ENCODE results near the gene STRIP1. TPM values are rescaled to one million over a fixed set of nuclear protein-coding genes. Genes with fewer than 3 reads are reported as not detected.
"Not testable (repeated sequence)": the region's sequence is repeated elsewhere in the genome, so short reads cannot be mapped to it uniquely, and the experiment has no call there.

Gene STRIP1
- total RNA-seq, 2 donors from 2014 or later, result 27.9 to 34.1 TPM

- H3K36me3 ChIP-seq, result no peaks in the 10 kb centered on the region
- DNase-seq, result no peak
- peaks cover 4% of the 10 kb centered on the region for H3K4me1 ChIP-seq
- no peak overlapping the region for H3K9ac ChIP-seq (ENCODE audit: low read depth in 2 of 2, low read length in 2 of 2)
- H3K27ac ChIP-seq, result no peak overlapping the region
- TF ChIP-seq CTCF (IDR thresholded peaks at IDR 0.05), result no peak
- H3K4me3 ChIP-seq, result no peak overlapping the region
- H3K9me3 ChIP-seq, result no peaks in the 10 kb centered on the region
- intact Hi-C loops (cut with DNase I), result no loop called here
- H3K27me3 ChIP-seq, result peaks cover 57% of the 10 kb centered on the region
These were observed 35.9 kb downstream of the STRIP1 start for GRCh38 chr1:110070282-110070669.

DNA sequence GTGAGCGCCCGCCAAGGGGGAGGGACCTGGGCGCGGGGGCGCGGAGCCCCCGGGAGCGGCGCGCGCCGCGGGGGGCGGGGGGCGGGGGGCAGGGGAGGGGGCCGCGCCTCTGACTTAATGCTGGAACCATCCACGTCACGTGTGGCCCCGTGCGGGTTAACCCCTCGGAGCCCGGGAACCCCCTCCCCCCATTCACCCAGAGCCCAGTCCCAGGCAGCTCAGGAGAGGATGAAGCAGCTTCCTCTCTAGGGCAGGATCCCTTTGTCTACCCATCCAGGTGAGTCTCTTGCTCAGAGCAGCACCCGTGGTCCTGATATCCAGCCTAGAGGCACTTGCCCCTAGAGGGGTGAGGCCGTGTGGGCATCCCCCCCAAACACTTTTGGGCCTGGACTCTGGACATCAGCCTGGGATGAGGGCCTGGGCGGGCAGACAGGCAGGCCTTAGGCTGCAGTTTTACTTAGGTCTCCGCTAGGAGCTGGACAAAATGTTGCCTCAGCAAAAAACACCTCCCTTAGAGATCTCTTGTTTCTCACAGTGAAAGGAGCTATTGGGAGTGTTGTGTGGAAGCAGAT, 36.3 kb downstream of the STRIP1 start, which contains the start of gene ALX3:
Gene ALX3, minus strand, starts transcription at position 2 of the 572 bp plus-strand sequence. CDS start 60 bp downstream, outside the sequence.
- intact Hi-C loops (cut with DNase I), result no loop called here
- no peak within 1 kb of the TSS for H3K9ac ChIP-seq (ENCODE audit: low read depth in 2 of 2, low read length in 2 of 2)

DNA sequence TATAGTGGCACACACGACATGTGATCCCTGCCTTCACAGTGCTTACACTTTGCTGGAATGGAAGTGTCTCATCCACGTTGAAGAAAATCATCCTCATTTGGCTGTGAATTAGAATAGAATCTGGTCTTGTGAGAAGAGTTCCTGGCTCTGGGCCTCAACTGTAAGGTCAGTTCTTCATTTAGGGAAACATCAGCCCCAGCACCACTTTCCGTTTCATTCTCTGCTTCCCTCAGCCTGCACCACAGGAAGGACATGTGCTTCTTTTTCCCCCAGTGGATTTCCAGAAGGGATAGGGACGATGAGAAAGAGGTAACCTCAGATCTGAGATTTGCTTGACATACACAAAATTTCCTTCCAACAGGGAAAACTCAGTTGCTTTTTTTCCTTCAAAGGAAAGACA, 39.7 kb downstream of the STRIP1 start:
- no peak overlapping the region for H3K27ac ChIP-seq
- no peak overlapping the region for H3K9ac ChIP-seq (ENCODE audit: low read depth in 2 of 2, low read length in 2 of 2)
- H3K4me1 ChIP-seq, result no peaks in the 10 kb centered on the region
- intact Hi-C loops (cut with DNase I), result no loop called here
- H3K36me3 ChIP-seq, result no peaks in the 10 kb centered on the region
- DNase-seq, result no peak
- H3K9me3 ChIP-seq, result no peaks in the 10 kb centered on the region
- H3K27me3 ChIP-seq, result peaks cover 31% of the 10 kb centered on the region
- no peak overlapping the region for H3K4me3 ChIP-seq
- no peak for TF ChIP-seq CTCF (IDR thresholded peaks at IDR 0.05)

More for the DNA sequence above, 36.3 kb downstream of the STRIP1 start, which contains the start of gene ALX3:
- DNase-seq, result no peak
- peaks cover 4% of the 10 kb centered on the region for H3K4me1 ChIP-seq
- TF ChIP-seq CTCF (IDR thresholded peaks at IDR 0.05), result no peak
- H3K4me3 ChIP-seq, result no peak within 1 kb of the TSS
- peaks cover 57% of the 10 kb centered on the region for H3K27me3 ChIP-seq
- no peak within 1 kb of the TSS for H3K27ac ChIP-seq
- no peaks in the 10 kb centered on the region for H3K9me3 ChIP-seq
- H3K36me3 ChIP-seq, result no peaks in the 10 kb centered on the region

DNA sequence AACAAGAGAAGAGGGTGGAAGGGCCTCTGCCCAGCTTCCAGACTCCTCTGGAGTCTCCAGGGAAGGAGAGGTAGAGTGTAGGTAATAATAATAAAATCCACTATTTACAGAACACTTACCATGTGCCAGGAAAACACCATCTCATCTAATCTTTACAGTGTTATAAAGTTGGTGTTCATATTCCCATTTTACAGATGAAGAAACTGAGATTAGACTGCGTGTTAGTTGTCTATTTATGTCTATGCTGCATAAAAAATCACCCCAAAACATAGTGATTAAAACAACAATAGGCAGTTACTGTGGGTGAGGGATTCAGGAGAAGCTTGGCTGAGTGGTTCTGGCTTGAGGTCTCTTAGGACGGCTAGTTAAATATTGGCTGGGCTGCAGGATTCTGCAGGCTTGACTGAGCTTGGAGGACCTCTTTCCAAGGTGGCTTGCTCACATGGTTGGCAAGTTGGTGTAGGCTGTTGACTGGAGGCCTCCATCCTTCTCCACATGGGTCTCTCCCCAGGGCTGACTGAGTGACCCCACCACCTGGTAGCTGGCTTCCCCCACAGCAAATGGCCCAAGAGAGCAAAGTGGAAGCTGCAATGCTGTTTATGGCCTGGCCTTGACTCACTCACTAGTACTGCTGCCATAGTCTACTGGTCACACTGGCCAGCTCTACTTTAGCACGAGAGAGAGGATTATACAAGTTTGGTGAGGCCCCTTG, 42.5 kb downstream of the STRIP1 start:
- intact Hi-C loops (cut with DNase I), result no loop called here
- no peak for DNase-seq
- no peak overlapping the region for H3K9ac ChIP-seq (ENCODE audit: low read depth in 2 of 2, low read length in 2 of 2)
- no peak overlapping the region for H3K27ac ChIP-seq
- no peaks in the 10 kb centered on the region for H3K9me3 ChIP-seq
- no peak overlapping the region for H3K4me3 ChIP-seq
- no peaks in the 10 kb centered on the region for H3K36me3 ChIP-seq
- H3K4me1 ChIP-seq, result no peaks in the 10 kb centered on the region
- H3K27me3 ChIP-seq, result peaks cover 4% of the 10 kb centered on the region
- TF ChIP-seq CTCF (IDR thresholded peaks at IDR 0.05), result no peak

DNA sequence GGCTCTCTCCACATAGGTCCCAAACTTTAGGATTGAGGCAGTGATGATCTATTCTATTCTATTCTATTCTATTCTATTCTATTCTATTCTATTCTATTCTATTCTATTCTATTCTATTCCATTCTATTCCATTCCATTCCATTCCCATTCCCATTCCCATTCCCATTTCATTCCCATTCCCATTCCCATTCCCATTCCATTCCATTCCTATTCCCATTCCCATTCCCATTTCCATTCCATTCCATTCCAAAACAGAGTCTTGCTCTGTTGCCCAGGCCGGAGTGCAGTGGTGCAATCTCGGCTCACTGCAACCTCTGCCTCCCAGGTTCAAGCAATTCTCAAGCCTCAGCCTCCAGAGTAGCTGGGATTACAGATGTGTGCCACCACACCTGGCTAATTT, 45.6 kb downstream of the STRIP1 start:
- intact Hi-C loops (cut with DNase I); H3K9me3 ChIP-seq: not testable (repeated sequence)
- H3K27me3 ChIP-seq, result peaks cover 19% of the 10 kb centered on the region

DNA sequence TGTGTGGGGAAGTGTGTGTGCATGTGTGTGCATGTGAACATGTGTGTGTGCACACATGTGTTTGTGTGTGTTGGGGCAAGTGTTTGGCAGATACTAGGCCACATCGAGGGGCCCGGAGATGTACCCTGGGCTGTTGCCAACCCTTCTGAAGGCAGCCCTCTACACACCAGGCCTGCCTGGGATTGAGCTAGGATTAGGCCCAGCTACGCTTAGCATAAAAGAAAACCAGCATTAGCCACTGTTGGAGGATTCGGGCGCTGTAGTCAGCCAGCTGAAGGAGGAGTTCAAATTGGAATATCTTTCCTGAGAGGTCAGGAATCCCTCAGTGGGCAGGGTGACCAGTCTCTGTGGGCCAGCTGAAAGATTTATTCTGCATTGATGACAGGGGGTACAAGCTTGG, 46.6 kb downstream of the STRIP1 start:
- Histone ChIP-seq H3K27me3 (peaks cover 19% of the 10 kb centered on the region), H3K27ac (no peak overlapping the region), H3K36me3 (no peaks in the 10 kb centered on the region), H3K4me1 (peaks cover 6% of the 10 kb centered on the region), H3K9me3 (no peaks in the 10 kb centered on the region), H3K4me3 (no peak overlapping the region), H3K9ac (ENCODE audit: low read depth in 2 of 2, low read length in 2 of 2) (no peak overlapping the region)
- DNase-seq, result no peak
- intact Hi-C loops (cut with DNase I), result no loop called here
- no peak for TF ChIP-seq CTCF (IDR thresholded peaks at IDR 0.05)

More for the DNA sequence above, 45.6 kb downstream of the STRIP1 start:
- H3K9ac ChIP-seq (ENCODE audit: low read depth in 2 of 2, low read length in 2 of 2); H3K4me1 ChIP-seq; H3K27ac ChIP-seq; DNase-seq; H3K36me3 ChIP-seq; H3K4me3 ChIP-seq: not testable (repeated sequence)

Data from colonic mucosa (tissue), 4 donors.